PC-9 (cell line): Measurements from ENCODE around the gene GBE1. TPM values are rescaled to one million over a fixed set of nuclear protein-coding genes. Genes with fewer than 3 reads are reported as not detected.

Source experiments
- BruUV-seq: library from RNA; stranded (reverse); fragments of 400-500 nt; replicated peaks from 2 replicates; lab custom pipeline; 2021; lab: Mats Ljungman, UMichigan
- CTCF ChIA-PET: fragments of 300-600 bp; sonication (Branson Sonifier 250); formaldehyde crosslinking; loops from one replicate; lab custom pipeline; 2022; ENCODE audit warnings: antibody characterized with exemption; lab: Charles Lee
- POLR2A ChIA-PET: fragments of 300-600 bp; sonication (Branson Sonifier 250); formaldehyde crosslinking; loops from one replicate; lab custom pipeline; 2022; ENCODE audit warnings: antibody characterized with exemption; ENCODE audit not compliant: unreplicated experiment; lab: Charles Lee
- DNase-seq, 2 experiments: peaks; one replicate each; pipeline versions ENCODE4 v3.0.0 to v3.0.0-alpha.2; 2015 to 2022; ENCODE audit warnings: mixed read lengths in 1 of 2
- H2AFZ ChIP-seq: fragments of 200-600 bp; sonication (generic); 2 replicates; pipeline ENCODE4 v1.8.1; 2017; ENCODE audit warnings: antibody characterized with exemption
- H3F3A ChIP-seq: fragments of 200-600 bp; sonication (generic); 2 replicates; pipeline ENCODE4 v1.8.1; 2017; ENCODE audit warnings: antibody characterized with exemption, mild to moderate bottlenecking, low read depth; ENCODE audit not compliant: insufficient read depth
- H3K27ac ChIP-seq: fragments of 200-600 bp; sonication (generic); 2 replicates; pipeline ENCODE4 v1.6.1; 2016; ENCODE audit warnings: mixed run types
- H3K27me3 ChIP-seq: fragments of 200-600 bp; sonication (generic); 2 replicates; pipeline ENCODE4 v1.6.1; 2016; ENCODE audit warnings: low read depth, mixed run types; ENCODE audit not compliant: insufficient read depth
- H3K36me3 ChIP-seq: fragments of 200-600 bp; sonication (generic); 2 replicates; pipeline ENCODE4 v1.6.1; 2016; ENCODE audit warnings: low read depth, mixed run types
- H3K4me1 ChIP-seq: fragments of 200-600 bp; sonication (generic); replicated peaks from 2 replicates; pipeline ENCODE4 v1.6.1; 2016; ENCODE audit warnings: mixed run types; ENCODE audit not compliant: insufficient read depth
- H3K4me2 ChIP-seq: fragments of 200-600 bp; sonication (generic); 2 replicates; pipeline ENCODE4 v1.6.1; 2017; ENCODE audit warnings: mixed run types
- H3K4me3 ChIP-seq: fragments of 200-600 bp; sonication (generic); 2 replicates; pipeline ENCODE4 v1.6.1; 2016; ENCODE audit warnings: mixed run types
- H3K79me2 ChIP-seq: fragments of 200-600 bp; sonication (generic); 2 replicates; pipeline ENCODE4 v1.6.1; 2017; ENCODE audit warnings: low read depth, mixed run types
- H3K9me2 ChIP-seq: fragments of 200-600 bp; sonication (generic); 2 replicates; pipeline ENCODE4 v1.8.1; 2017; ENCODE audit warnings: mild to moderate bottlenecking; ENCODE audit not compliant: insufficient read depth
- H3K9me3 ChIP-seq: fragments of 200-600 bp; sonication (generic); 2 replicates; pipeline ENCODE4 v1.8.1; 2016; ENCODE audit warnings: low read depth; ENCODE audit not compliant: insufficient read depth
- H4K20me1 ChIP-seq: fragments of 200-600 bp; sonication (generic); 2 replicates; pipeline ENCODE4 v1.8.1; 2017; ENCODE audit not compliant: insufficient read depth
- EZH2 ChIP-seq: fragments of 200-600 bp; sonication (generic); IDR thresholded peaks from 2 replicates; pipeline ENCODE4 v1.8.0; 2017; ENCODE audit warnings: antibody characterized with exemption, low read depth
- intact Hi-C: fragments of 100-400 bp; cut with micrococcal nuclease; formaldehyde crosslinking; loops from one replicate; pipeline ENCODE4 v1.10.0; 2022; ENCODE audit not compliant: unreplicated experiment
- total RNA-seq: library from RNA; stranded (reverse); gene quantifications from 2 replicates; pipeline ENCODE4 v1.2.3, GENCODE V29; 2021
- TF ChIP-seq, protein P1 (sequence below): fragments of 200-600 bp; sonication (generic); conservative IDR thresholded peaks from 2 replicates; pipeline ENCODE4 v1.6.1; 2017; ENCODE audit warnings: mixed run types, antibody characterized with exemption, mild to moderate bottlenecking, moderate library complexity

The GBE1 gene
- total RNA-seq, 1 experiment from 2014 or later = 31.2 TPM

DNA sequence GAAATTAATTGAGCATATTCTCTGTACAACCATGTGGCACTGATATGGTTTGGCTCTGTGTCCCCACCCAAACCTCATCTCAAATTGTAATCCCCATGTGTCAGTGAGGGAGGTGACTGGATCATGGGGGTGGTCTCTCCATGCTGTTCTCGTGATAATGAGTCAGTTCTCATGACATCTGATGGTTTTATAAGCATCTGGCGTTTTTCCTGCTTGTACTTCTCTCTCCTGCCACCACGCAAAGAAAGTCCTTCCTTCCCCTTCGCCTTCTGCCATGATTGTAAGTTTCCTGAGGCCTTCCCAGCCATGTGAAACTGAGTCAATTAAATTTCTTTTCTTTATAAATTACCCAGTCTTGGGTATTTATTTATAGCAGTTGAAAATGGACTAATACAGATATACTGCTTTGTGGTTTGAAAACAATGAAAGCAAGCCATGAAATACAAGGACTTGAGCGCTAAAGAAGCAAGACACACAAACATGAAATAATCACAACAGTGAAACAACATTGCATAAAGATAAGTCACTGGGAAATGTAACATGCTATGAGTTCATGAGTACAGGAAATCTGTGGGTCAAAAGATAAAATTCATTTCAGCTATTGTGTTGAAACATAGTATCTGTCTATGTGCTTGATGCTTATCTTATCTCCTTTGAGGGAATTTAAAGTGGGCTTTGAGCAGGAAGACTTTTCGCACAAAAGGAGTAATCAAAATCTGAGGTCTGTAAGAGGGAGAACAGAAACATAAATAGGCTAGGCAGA lies 288.7 kb downstream of the GBE1 start:
- Histone ChIP-seq H3K36me3 (no peaks in the 10 kb centered on the region), H4K20me1 (0 out of 2 replicates have a peak, but pooled peaks cover 4% of the 10 kb centered on the region), H3K27me3 (no peaks in the 10 kb centered on the region), H3K9me3 (no peaks in the 10 kb centered on the region), H3K4me3 (no peak overlapping the region), H3K4me1 (no peaks in the 10 kb centered on the region), H3K79me2 (no peaks in the 10 kb centered on the region), H3K27ac (no peak overlapping the region), H3K4me2 (no peak overlapping the region), H3F3A (no peaks in the 10 kb centered on the region), H2AFZ (no peak overlapping the region), H3K9me2 (no peaks in the 10 kb centered on the region)
- ChIA-PET POLR2A (no interaction called here), CTCF (no interaction called here)
- intact Hi-C loops = no loop called here
- no peak for TF ChIP-seq EZH2
- TF ChIP-seq, protein P1, sequence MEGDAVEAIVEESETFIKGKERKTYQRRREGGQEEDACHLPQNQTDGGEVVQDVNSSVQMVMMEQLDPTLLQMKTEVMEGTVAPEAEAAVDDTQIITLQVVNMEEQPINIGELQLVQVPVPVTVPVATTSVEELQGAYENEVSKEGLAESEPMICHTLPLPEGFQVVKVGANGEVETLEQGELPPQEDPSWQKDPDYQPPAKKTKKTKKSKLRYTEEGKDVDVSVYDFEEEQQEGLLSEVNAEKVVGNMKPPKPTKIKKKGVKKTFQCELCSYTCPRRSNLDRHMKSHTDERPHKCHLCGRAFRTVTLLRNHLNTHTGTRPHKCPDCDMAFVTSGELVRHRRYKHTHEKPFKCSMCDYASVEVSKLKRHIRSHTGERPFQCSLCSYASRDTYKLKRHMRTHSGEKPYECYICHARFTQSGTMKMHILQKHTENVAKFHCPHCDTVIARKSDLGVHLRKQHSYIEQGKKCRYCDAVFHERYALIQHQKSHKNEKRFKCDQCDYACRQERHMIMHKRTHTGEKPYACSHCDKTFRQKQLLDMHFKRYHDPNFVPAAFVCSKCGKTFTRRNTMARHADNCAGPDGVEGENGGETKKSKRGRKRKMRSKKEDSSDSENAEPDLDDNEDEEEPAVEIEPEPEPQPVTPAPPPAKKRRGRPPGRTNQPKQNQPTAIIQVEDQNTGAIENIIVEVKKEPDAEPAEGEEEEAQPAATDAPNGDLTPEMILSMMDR = no peak
- no peak for DNase-seq
- BruUV-seq = no TSS peak

GRCh38 chr3:81470524-81471278 lies 290.7 kb downstream of the GBE1 start:
- no peak for DNase-seq
- CTCF ChIA-PET = no interaction called here
- intact Hi-C loops = no loop called here
- H3K9me3 ChIP-seq = no peaks in the 10 kb centered on the region
- no peak overlapping the region for H3K27ac ChIP-seq
- no peaks in the 10 kb centered on the region for H3K9me2 ChIP-seq
- no peaks in the 10 kb centered on the region for H4K20me1 ChIP-seq
- H3K4me2 ChIP-seq = no peak overlapping the region
- POLR2A ChIA-PET = no interaction called here
- no peak overlapping the region for H3K4me3 ChIP-seq
- H3K27me3 ChIP-seq = no peaks in the 10 kb centered on the region
- H3K4me1 ChIP-seq = no peaks in the 10 kb centered on the region
- H3K36me3 ChIP-seq = no peaks in the 10 kb centered on the region
- BruUV-seq = no TSS peak
- H2AFZ ChIP-seq = no peak overlapping the region
- no peak for TF ChIP-seq EZH2
- TF ChIP-seq, protein P1 = no peak
- H3F3A ChIP-seq = no peaks in the 10 kb centered on the region
- H3K79me2 ChIP-seq = no peaks in the 10 kb centered on the region

DNA sequence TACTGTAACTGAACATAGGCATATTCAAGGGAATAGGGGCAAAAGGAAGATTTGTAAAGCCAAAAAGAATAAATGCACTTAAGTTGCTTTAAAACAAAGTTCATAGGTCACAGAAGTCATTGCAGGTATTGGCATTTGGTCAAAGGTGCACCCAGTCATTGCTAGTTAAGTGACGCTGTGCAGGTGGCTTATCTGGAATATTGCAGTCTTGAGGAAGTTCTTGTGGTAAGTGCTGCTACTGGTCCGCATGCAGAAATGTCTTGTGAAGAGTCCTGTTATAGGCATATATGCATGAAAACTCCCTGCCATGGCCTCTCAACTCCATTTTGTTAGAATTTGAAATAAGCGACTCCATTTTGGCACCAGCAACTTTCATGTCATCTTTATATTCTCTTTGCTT lies 293.1 kb downstream of the GBE1 start:
- H3K4me2 ChIP-seq = no peak overlapping the region
- ChIA-PET CTCF (no interaction called here), POLR2A (no interaction called here)
- H3K9me2 ChIP-seq = no peaks in the 10 kb centered on the region
- H3K27me3 ChIP-seq = no peaks in the 10 kb centered on the region
- H3K4me3 ChIP-seq = no peak overlapping the region
- no peaks in the 10 kb centered on the region for H3K4me1 ChIP-seq
- H3K79me2 ChIP-seq = no peaks in the 10 kb centered on the region
- no TSS peak for BruUV-seq
- H3K9me3 ChIP-seq = no peaks in the 10 kb centered on the region
- intact Hi-C loops = no loop called here
- TF ChIP-seq, protein P1 = no peak
- no peak for TF ChIP-seq EZH2
- no peaks in the 10 kb centered on the region for H4K20me1 ChIP-seq
- no peak overlapping the region for H3K27ac ChIP-seq
- H3F3A ChIP-seq = no peaks in the 10 kb centered on the region
- no peak for DNase-seq
- no peak overlapping the region for H2AFZ ChIP-seq
- no peaks in the 10 kb centered on the region for H3K36me3 ChIP-seq
